GM19351 (cell line): ENCODE data around the gene TMEM217.
"Not testable (repeated sequence)": the region's sequence is repeated elsewhere in the genome, so short reads cannot be mapped to it uniquely, and the experiment has no call there.

Experiments
- ATAC-seq: cut with Tn5 transposase; IDR thresholded peaks from one replicate; pipeline ENCODE4 v1.9.1; 2021; ENCODE audit warnings: mild to moderate bottlenecking, moderate library complexity; ENCODE audit not compliant: unreplicated experiment

Gene TMEM217

GRCh38 chr6:37218511-37218910, 39.4 kb downstream of the TMEM217 start:
- ATAC-seq = no peak

- ATAC-seq = no peak
Measured at GRCh38 chr6:37218061-37218460, 39.9 kb downstream of the TMEM217 start.

GRCh38 chr6:37212268-37212667, 45.7 kb downstream of the TMEM217 start:
- no peak for ATAC-seq

- ATAC-seq = no peak
Measured at GRCh38 chr6:37210313-37210968, 47.5 kb downstream of the TMEM217 start.

GRCh38 chr6:37209461-37210205, 48.3 kb downstream of the TMEM217 start:
- no peak for ATAC-seq

- no peak for ATAC-seq
Measured at GRCh38 chr6:37208793-37209192, 49.2 kb downstream of the TMEM217 start.

- no peak for ATAC-seq
Measured at GRCh38 chr6:37207903-37208456, 50.0 kb downstream of the TMEM217 start.

GRCh38 chr6:37206622-37207021, 51.3 kb downstream of the TMEM217 start:
- no peak for ATAC-seq

GRCh38 chr6:37205997-37206340, 52.0 kb downstream of the TMEM217 start:
- ATAC-seq = no peak

- no peak for ATAC-seq
Measured at GRCh38 chr6:37205175-37205996, 52.6 kb downstream of the TMEM217 start.

- ATAC-seq = no peak
Measured at GRCh38 chr6:37204014-37204751, 53.8 kb downstream of the TMEM217 start.

GRCh38 chr6:37202788-37203491, 55.0 kb downstream of the TMEM217 start:
- no peak for ATAC-seq

- no peak for ATAC-seq
Measured at GRCh38 chr6:37201726-37202125, 56.2 kb downstream of the TMEM217 start.

GRCh38 chr6:37200085-37200484, 57.9 kb downstream of the TMEM217 start:
- no peak for ATAC-seq

- not testable (repeated sequence) for ATAC-seq
Measured at GRCh38 chr6:37196451-37196850, 61.5 kb downstream of the TMEM217 start.

- ATAC-seq = not testable (repeated sequence)
Measured at GRCh38 chr6:37194886-37195285, 63.1 kb downstream of the TMEM217 start.

GRCh38 chr6:37192666-37193065, 65.3 kb downstream of the TMEM217 start:
- ATAC-seq = no peak

GRCh38 chr6:37190159-37190535, 67.8 kb downstream of the TMEM217 start:
- no peak for ATAC-seq

GRCh38 chr6:37188962-37189510, 68.9 kb downstream of the TMEM217 start:
- no peak for ATAC-seq
